ENCODE data around the gene SHC2.

SHC2 gene

GRCh38 chr19:437041-437440 lies 23.8 kb downstream of the SHC2 start:
- TF ChIP-seq GATA3 (IDR thresholded peaks at IDR 0.05; ENCODE audit: low read depth, low read length) = no peak
- no peak for TF ChIP-seq GATA2 (IDR thresholded peaks at IDR 0.05; ENCODE audit: low read depth, low read length)

- TF ChIP-seq GATA2 (IDR thresholded peaks at IDR 0.05; ENCODE audit: low read depth, low read length) (no peak), GATA3 (IDR thresholded peaks at IDR 0.05; ENCODE audit: low read depth, low read length) (no peak)
Measured at GRCh38 chr19:436413-436950, 24.4 kb downstream of the SHC2 start.

GRCh38 chr19:435707-436412 lies 25.0 kb downstream of the SHC2 start:
- TF ChIP-seq GATA3 (IDR thresholded peaks at IDR 0.05; ENCODE audit: low read depth, low read length) (no peak), GATA2 (IDR thresholded peaks at IDR 0.05; ENCODE audit: low read depth, low read length) (no peak)

- TF ChIP-seq GATA2 (IDR thresholded peaks at IDR 0.05; ENCODE audit: low read depth, low read length) = no peak
- TF ChIP-seq GATA3 (IDR thresholded peaks at IDR 0.05; ENCODE audit: low read depth, low read length) = no peak
Measured at GRCh38 chr19:435056-435706, 25.7 kb downstream of the SHC2 start.

DNA sequence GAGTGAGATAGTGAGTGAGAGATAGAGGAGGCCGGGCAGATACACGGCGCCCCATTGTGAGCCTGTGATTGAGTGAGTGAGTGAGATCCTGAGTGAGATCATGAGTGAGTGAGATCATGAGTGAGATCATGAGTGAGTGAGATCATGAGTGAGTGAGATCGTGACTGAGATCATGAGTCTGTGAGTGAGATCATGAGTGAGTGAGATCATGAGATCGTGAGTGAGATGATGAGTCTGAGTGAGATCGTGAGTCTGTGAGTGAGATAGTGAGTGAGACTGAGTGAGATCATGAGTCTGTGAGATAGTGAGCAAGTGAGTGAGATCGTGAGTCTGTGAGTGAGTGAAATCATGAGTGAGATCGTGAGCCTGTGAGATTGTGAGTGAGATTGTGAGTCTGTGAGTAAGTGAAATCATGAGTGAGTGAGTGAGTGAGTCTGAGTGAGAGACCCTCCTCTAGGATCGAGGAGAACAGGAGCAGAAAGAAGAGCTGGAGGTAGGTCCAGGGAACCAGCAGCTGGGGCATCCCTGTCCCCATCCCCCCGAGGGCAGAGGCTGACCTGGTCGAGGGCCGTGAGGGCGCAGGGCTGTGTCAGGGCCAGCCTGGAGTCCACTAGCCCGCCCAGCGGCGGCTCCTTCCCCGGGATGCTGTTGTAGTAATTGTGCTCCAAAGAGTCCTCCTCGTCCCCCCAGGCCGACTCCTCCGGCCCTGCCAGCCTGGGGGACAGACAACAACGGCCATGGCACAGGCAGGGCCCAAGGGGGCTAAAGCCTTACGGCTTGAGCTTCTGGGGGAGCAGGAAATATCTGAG lies 26.5 kb downstream of the SHC2 start:
- TF ChIP-seq GATA2 (IDR thresholded peaks at IDR 0.05; ENCODE audit: low read depth, low read length) (no peak), GATA3 (IDR thresholded peaks at IDR 0.05; ENCODE audit: low read depth, low read length) (no peak)

- TF ChIP-seq GATA3 (IDR thresholded peaks at IDR 0.05; ENCODE audit: low read depth, low read length) = no peak
- TF ChIP-seq GATA2 (IDR thresholded peaks at IDR 0.05; ENCODE audit: low read depth, low read length) = no peak
Measured at GRCh38 chr19:430701-431100, 30.1 kb downstream of the SHC2 start.

- TF ChIP-seq GATA3 (IDR thresholded peaks at IDR 0.05; ENCODE audit: low read depth, low read length) = no peak
- no peak for TF ChIP-seq GATA2 (IDR thresholded peaks at IDR 0.05; ENCODE audit: low read depth, low read length)
Measured at GRCh38 chr19:428149-428548, 32.7 kb downstream of the SHC2 start.

- TF ChIP-seq GATA2 (IDR thresholded peaks at IDR 0.05; ENCODE audit: low read depth, low read length) (peak; percentile 40; the same call in 1 of the 2 replicates), GATA3 (IDR thresholded peaks at IDR 0.05; ENCODE audit: low read depth, low read length) (no peak)
Measured at GRCh38 chr19:426725-427445, 33.9 kb downstream of the SHC2 start.

- TF ChIP-seq GATA2 (IDR thresholded peaks at IDR 0.05; ENCODE audit: low read depth, low read length) (no peak), GATA3 (IDR thresholded peaks at IDR 0.05; ENCODE audit: low read depth, low read length) (no peak)
Measured at GRCh38 chr19:425056-425455, 35.8 kb downstream of the SHC2 start.

- TF ChIP-seq GATA3 (IDR thresholded peaks at IDR 0.05; ENCODE audit: low read depth, low read length) (no peak), GATA2 (IDR thresholded peaks at IDR 0.05; ENCODE audit: low read depth, low read length) (no peak)
Measured at GRCh38 chr19:424546-424945, 36.3 kb downstream of the SHC2 start.

GRCh38 chr19:423691-424466 lies 37.0 kb downstream of the SHC2 start:
- TF ChIP-seq GATA2 (IDR thresholded peaks at IDR 0.05; ENCODE audit: low read depth, low read length) = no peak
- TF ChIP-seq GATA3 (IDR thresholded peaks at IDR 0.05; ENCODE audit: low read depth, low read length) = no peak

DNA sequence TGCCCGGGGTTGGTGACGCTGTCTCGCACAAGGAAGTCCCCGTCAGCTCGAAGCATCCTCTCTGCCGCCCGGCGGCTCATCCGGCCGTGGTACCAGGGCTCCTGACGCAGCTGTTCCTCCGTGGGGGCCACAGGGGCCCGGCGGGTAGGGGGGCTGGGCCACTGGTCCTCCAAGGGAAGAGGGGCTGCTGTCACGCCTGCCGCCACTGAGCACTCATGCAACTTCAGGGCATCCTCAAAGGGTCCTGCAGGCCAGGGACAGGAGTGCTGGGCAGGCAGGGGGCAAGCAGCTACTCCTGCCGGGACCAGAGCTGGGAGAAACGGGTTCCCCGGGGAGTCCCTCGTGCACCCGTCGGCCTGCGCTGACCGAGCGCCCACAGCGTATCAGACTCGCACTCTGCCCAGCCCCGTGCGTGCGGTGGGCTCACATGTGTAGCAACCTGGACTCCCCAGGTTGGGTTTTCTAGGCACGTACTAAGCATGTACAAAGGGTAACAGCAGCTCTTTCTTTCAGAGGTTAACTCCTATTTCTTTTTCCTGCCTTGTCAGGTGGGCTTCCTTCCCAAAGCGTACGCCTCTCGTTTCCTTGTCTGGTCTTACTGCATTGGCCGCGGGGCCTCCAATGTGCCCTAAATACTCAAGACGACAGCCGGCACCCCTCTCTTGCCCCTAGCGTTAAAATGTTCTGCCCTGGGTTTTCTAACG lies 38.5 kb downstream of the SHC2 start:
- TF ChIP-seq GATA3 (IDR thresholded peaks at IDR 0.05; ENCODE audit: low read depth, low read length) = no peak
- no peak for TF ChIP-seq GATA2 (IDR thresholded peaks at IDR 0.05; ENCODE audit: low read depth, low read length)
